ENCODE measurements around the gene CRYZ.

DNA sequence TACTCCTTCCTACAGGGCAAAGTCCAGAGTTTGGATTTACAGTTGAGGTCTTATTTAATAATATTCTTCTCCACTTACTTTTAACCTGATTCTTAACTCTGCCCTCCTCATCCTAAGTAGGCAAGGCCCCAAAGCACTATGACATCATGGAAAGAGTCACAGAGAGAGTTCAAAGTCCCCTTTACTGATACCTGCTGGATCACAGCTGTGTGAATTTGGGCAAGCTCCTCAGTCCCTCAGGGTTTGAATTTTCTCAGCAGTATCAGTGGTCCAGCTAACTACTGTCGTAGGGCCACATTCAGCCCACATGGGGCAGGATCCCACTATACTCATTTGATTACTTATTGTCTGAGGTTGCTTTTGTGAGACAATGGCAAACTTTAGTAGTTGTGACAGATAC lies 16.1 kb upstream of the CRYZ start:
- TF ChIP-seq, protein P1, sequence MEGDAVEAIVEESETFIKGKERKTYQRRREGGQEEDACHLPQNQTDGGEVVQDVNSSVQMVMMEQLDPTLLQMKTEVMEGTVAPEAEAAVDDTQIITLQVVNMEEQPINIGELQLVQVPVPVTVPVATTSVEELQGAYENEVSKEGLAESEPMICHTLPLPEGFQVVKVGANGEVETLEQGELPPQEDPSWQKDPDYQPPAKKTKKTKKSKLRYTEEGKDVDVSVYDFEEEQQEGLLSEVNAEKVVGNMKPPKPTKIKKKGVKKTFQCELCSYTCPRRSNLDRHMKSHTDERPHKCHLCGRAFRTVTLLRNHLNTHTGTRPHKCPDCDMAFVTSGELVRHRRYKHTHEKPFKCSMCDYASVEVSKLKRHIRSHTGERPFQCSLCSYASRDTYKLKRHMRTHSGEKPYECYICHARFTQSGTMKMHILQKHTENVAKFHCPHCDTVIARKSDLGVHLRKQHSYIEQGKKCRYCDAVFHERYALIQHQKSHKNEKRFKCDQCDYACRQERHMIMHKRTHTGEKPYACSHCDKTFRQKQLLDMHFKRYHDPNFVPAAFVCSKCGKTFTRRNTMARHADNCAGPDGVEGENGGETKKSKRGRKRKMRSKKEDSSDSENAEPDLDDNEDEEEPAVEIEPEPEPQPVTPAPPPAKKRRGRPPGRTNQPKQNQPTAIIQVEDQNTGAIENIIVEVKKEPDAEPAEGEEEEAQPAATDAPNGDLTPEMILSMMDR (IDR thresholded peaks at IDR 0.05), result no peak
- TF ChIP-seq POLR2AphosphoS5 (IDR thresholded peaks at IDR 0.05), result no peak

All from esophagus muscularis mucosa (tissue), 3 donors.